Glutamatergic neuron (in vitro differentiated cells): ENCODE data around the gene SLC25A45. TPM values are rescaled to one million over a fixed set of nuclear protein-coding genes. Genes with fewer than 3 reads are reported as not detected.

Source experiments
- DNase-seq: peaks from one replicate; pipeline ENCODE4 v3.0.0; 2022
- H3K27ac Mint-ChIP-seq: one replicate; pipeline ENCODE4 v1.8.0; 2020; ENCODE audit warnings: mild to moderate bottlenecking, mixed read lengths, inconsistent platforms; ENCODE audit not compliant: unreplicated experiment
- H3K27me3 Mint-ChIP-seq: one replicate; pipeline ENCODE4 v1.8.0; 2020; ENCODE audit warnings: mild to moderate bottlenecking, moderate library complexity, mixed read lengths, inconsistent platforms; ENCODE audit not compliant: unreplicated experiment
- H3K36me3 Mint-ChIP-seq: one replicate; pipeline ENCODE4 v1.8.0; 2020; ENCODE audit warnings: mild to moderate bottlenecking, mixed read lengths, inconsistent platforms; ENCODE audit not compliant: unreplicated experiment
- H3K4me1 Mint-ChIP-seq: one replicate; pipeline ENCODE4 v1.8.0; 2020; ENCODE audit warnings: mild to moderate bottlenecking, low read depth, mixed read lengths, inconsistent platforms; ENCODE audit not compliant: unreplicated experiment
- H3K4me3 Mint-ChIP-seq: one replicate; pipeline ENCODE4 v1.8.0; 2020; ENCODE audit warnings: mild to moderate bottlenecking, mixed read lengths, inconsistent platforms; ENCODE audit not compliant: unreplicated experiment
- H3K9me3 Mint-ChIP-seq: one replicate; pipeline ENCODE4 v1.8.0; 2020; ENCODE audit warnings: mild to moderate bottlenecking, moderate library complexity, mixed read lengths, inconsistent platforms; ENCODE audit not compliant: unreplicated experiment
- total RNA-seq: library from RNA; stranded (reverse); fragmentation: NEBNext Ultra II Directional; extraction: Animal tissue kit (Norgen Biotek cat#: 25700); gene quantifications from one replicate; pipeline ENCODE4 v1.2.1, GENCODE V29; 2021; ENCODE audit not compliant: unreplicated experiment
- TF ChIP-seq, protein P1 (sequence below): fragments of 200-600 bp; sonication (generic); IDR thresholded peaks from one replicate; pipeline ENCODE4 v1.5.0; 2021; ENCODE audit not compliant: partially characterized antibody, unreplicated experiment

The SLC25A45 gene
- total RNA-seq, 1 donor from 2014 or later, result 0.25 TPM

GRCh38 chr11:65419772-65420481 lies 37.5 kb upstream of the SLC25A45 start:
- no peak for DNase-seq
- Mint-ChIP-seq H3K36me3 (peaks cover 4% of the 10 kb centered on the region), H3K4me1 (peaks cover 44% of the 10 kb centered on the region), H3K4me3 (no peak overlapping the region), H3K9me3 (peaks cover 24% of the 10 kb centered on the region), H3K27ac (peak overlapping the region; percentile 59), H3K27me3 (peaks cover 16% of the 10 kb centered on the region)
- TF ChIP-seq, protein P1, sequence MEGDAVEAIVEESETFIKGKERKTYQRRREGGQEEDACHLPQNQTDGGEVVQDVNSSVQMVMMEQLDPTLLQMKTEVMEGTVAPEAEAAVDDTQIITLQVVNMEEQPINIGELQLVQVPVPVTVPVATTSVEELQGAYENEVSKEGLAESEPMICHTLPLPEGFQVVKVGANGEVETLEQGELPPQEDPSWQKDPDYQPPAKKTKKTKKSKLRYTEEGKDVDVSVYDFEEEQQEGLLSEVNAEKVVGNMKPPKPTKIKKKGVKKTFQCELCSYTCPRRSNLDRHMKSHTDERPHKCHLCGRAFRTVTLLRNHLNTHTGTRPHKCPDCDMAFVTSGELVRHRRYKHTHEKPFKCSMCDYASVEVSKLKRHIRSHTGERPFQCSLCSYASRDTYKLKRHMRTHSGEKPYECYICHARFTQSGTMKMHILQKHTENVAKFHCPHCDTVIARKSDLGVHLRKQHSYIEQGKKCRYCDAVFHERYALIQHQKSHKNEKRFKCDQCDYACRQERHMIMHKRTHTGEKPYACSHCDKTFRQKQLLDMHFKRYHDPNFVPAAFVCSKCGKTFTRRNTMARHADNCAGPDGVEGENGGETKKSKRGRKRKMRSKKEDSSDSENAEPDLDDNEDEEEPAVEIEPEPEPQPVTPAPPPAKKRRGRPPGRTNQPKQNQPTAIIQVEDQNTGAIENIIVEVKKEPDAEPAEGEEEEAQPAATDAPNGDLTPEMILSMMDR, result no peak

GRCh38 chr11:65419460-65419771 lies 37.0 kb upstream of the SLC25A45 start:
- peaks cover 3% of the 10 kb centered on the region for H3K36me3 Mint-ChIP-seq
- TF ChIP-seq, protein P1, result no peak
- peaks cover 22% of the 10 kb centered on the region for H3K9me3 Mint-ChIP-seq
- peak overlapping the region; percentile 93 for H3K27ac Mint-ChIP-seq
- H3K27me3 Mint-ChIP-seq, result peaks cover 13% of the 10 kb centered on the region
- H3K4me1 Mint-ChIP-seq, result peaks cover 40% of the 10 kb centered on the region
- peak overlapping the region; percentile 63 for H3K4me3 Mint-ChIP-seq
- DNase-seq, result no peak

GRCh38 chr11:65418681-65419459 lies 36.4 kb upstream of the SLC25A45 start:
- Mint-ChIP-seq H3K9me3 (peaks cover 18% of the 10 kb centered on the region), H3K4me1 (peaks cover 37% of the 10 kb centered on the region), H3K27ac (peak overlapping the region; percentile 93), H3K27me3 (peaks cover 11% of the 10 kb centered on the region), H3K4me3 (peak overlapping the region; percentile 63), H3K36me3 (no peaks in the 10 kb centered on the region)
- TF ChIP-seq, protein P1, result no peak
- DNase-seq, result peak; percentile 70

GRCh38 chr11:65418431-65418680 lies 35.9 kb upstream of the SLC25A45 start:
- H3K4me3 Mint-ChIP-seq, result peak overlapping the region; percentile 63

More at GRCh38 chr11:65418431-65418680, 35.9 kb upstream of the SLC25A45 start:
- H3K9me3 Mint-ChIP-seq, result peaks cover 14% of the 10 kb centered on the region
- H3K36me3 Mint-ChIP-seq, result no peaks in the 10 kb centered on the region
- H3K4me1 Mint-ChIP-seq, result peaks cover 33% of the 10 kb centered on the region
- H3K27ac Mint-ChIP-seq, result peak overlapping the region; percentile 93
- TF ChIP-seq, protein P1, result no peak
- DNase-seq, result no peak
- peaks cover 11% of the 10 kb centered on the region for H3K27me3 Mint-ChIP-seq
